HFF-Myc (cell line): ENCODE measurements around the gene VANGL2.

Source experiments
- DNase-seq: peaks from one replicate; pipeline ENCODE4 v3.0.0-alpha.2; 2011; ENCODE audit warnings: low read depth; ENCODE audit errors: extremely low read depth
- H3K4me3 ChIP-seq: replicated peaks from 2 replicates; pipeline ENCODE4 v1.5.1; 2011; ENCODE audit warnings: low read depth, mild to moderate bottlenecking, control low read depth, low read length
- TF ChIP-seq, protein P1 (sequence below): IDR thresholded peaks from 2 replicates; pipeline ENCODE4 v1.5.1; 2012; ENCODE audit warnings: mild to moderate bottlenecking, low read depth, low read length, control low read depth; ENCODE audit errors: missing control alignments

VANGL2 gene

DNA sequence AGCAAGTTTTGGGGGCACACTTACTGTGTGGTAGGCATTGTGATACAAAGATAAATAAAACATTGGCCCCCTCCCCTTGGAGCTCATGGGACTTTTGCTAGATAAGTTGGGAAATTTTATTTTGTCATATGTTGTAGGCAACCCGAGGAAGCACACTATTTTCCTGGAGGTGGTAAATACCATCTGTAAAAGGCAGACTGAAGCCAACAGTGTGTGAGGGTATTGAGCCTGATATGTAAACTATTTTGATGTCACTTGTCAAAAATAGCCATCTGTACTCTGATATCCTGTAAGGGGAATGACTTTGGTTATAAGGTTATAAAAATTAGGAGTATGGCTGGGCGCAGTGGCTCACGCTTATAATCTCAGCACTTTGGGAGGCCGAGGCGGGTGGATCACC, 30.6 kb downstream of the VANGL2 start:
- H3K4me3 ChIP-seq, result no peak overlapping the region
- no peak for DNase-seq
- TF ChIP-seq, protein P1, sequence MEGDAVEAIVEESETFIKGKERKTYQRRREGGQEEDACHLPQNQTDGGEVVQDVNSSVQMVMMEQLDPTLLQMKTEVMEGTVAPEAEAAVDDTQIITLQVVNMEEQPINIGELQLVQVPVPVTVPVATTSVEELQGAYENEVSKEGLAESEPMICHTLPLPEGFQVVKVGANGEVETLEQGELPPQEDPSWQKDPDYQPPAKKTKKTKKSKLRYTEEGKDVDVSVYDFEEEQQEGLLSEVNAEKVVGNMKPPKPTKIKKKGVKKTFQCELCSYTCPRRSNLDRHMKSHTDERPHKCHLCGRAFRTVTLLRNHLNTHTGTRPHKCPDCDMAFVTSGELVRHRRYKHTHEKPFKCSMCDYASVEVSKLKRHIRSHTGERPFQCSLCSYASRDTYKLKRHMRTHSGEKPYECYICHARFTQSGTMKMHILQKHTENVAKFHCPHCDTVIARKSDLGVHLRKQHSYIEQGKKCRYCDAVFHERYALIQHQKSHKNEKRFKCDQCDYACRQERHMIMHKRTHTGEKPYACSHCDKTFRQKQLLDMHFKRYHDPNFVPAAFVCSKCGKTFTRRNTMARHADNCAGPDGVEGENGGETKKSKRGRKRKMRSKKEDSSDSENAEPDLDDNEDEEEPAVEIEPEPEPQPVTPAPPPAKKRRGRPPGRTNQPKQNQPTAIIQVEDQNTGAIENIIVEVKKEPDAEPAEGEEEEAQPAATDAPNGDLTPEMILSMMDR, result no peak

DNA sequence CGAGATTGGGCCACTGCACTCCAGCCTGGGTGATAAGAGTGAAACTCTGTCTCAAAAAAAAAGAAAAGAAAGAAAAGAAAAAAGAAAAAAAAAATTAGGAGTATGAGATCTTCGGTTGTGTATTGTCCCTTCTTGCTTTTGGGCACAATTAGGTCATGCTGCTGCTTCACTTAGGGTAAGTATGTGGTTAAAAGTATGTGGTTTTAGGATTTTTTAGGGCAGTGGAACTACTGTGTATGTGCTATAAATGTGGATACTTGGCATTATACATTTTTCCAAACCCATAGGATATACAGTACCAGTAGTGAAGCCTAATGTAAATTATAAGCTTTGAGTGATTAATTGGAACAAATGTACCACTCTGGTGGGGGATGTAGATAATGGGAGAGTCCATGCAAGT, 31.2 kb downstream of the VANGL2 start:
- no peak overlapping the region for H3K4me3 ChIP-seq
- DNase-seq, result no peak
- TF ChIP-seq, protein P1, result no peak

DNA sequence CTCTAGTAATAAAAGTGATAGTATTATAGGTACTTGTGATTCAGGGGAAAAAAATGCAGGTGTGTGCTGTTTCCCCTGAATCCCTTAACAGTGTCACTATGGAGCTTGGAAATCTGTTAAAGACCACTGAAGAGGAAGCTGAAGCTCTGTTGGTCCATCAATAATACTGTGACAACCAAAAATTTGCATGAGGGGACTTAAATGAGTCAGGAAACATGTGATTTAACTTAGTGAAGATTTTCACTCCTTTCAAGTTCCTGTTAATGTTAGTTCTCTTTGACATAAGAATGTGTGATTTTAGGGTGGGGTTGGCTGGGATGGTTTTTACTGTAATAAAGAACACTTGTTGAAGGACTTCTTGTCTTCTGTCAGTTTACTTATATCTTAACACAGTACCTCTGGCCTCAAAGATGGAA, 32.0 kb downstream of the VANGL2 start:
- no peak for DNase-seq
- no peak overlapping the region for H3K4me3 ChIP-seq
- TF ChIP-seq, protein P1, result no peak

DNA sequence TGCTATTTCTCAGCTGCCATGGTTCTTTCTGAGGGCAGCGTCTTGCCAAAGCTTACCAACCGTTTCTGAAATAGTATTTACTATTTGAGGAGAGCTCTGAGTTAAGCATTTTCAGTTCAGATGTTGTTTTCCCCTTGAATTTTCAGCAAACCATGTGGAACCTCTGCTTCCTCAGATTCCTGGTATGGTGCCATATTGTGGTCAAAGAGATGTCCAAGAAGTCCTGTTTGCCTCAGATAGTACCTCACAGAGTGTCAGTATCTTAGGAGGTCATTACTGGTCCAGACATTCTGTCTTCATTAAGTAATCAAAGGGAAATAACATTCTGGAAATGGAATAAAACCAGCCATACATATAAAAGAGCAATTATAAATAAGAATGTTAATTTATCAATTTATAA, 36.6 kb downstream of the VANGL2 start:
- DNase-seq, result no peak
- H3K4me3 ChIP-seq, result no peak overlapping the region
- TF ChIP-seq, protein P1, result no peak

DNA sequence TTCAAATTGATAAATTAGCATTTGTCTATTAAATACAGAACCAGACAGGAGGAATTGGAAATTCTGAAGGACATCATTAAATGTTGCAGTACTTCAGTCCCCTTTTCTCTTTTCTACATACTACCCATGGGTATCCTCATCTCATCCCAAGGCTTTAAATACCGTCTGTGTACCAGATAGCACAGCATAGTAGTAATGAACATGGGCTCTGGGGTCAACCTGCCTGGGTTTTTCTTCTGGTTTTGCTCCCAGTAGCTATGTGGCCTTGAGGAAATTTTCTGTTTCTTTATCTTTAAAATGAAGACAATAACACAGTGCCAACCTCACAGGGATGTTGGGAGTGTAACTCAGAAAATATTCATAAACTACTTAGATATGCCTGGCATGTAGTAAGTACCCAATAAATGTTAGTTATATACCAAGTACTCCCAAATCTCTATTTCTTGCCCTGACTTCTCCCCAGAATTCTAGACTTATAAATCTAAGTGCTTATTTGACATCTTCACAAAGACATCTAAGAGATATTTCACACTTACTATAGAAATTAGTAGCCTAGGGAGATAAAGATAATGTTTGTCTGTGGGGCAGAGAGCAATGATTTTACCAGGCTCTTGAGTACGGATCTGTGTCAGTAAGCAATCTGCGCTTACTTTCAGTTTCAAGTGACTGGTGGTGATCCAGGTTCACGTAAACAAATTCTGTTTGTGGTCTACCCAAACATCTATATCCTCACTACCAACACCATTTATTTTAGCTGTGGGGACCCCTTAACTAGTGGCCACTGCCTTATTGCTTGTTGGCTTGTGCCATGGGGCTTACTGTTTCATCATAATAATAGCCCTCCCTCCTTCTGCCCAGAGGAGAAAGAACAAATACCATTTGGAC, 37.3 kb downstream of the VANGL2 start:
- H3K4me3 ChIP-seq, result no peak overlapping the region
- TF ChIP-seq, protein P1, result no peak
- DNase-seq, result no peak

DNA sequence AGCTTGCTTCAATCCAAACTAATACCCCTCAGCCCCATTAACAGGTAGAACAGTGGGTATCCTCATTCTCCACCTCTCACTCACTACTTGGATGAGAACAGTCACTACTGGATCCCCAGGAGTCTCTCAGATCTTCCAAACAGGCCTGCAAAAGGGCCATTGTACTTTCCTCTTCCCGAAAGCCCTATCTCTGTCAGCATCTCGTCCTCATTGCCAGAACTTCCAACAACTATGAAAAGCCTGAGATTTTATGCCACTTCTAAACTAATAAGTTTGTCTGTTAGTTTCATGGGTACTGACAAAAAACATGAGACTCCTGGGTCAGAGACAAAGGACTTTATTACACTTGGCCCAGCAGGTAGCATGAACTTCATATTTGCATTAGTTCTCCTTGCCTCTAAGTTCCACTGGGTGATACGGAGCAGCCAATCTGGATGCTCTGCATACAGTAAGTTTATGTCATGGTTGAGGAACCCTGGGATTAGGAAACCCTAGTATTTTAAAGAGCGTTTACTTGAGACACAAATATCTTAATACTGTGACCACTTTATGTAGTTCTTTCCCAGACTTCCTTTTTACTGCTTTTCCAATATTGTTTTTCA, 38.1 kb downstream of the VANGL2 start:
- TF ChIP-seq, protein P1, result no peak
- DNase-seq, result no peak
- H3K4me3 ChIP-seq, result no peak overlapping the region
